ENCODE results near the gene AKNAD1.
"Not testable (repeated sequence)": the region's sequence is repeated elsewhere in the genome, so short reads cannot be mapped to it uniquely, and the experiment has no call there.

The AKNAD1 gene

DNA sequence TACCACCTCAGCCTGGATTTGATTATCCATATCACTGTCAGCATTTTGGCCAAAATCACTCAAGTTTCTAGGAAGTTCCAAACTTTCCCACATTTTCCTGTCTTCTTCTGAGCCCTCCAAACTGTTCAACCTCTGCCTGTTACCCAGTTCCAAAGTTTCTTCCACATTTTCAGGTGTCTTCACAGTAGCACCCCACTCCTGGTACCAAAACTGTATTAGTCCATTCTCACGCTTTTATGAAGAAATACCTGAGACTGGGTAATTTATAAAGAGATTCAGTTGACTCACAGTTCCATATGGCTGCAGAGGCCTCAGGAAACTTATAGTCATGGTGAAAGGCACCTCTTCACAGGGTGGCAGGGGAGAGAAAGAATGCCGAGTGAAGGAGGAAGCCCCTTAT lies 71.0 kb downstream of the AKNAD1 start:
- DNase-seq (ENCODE audit: low read depth in 2 of 2), result no peak

DNA sequence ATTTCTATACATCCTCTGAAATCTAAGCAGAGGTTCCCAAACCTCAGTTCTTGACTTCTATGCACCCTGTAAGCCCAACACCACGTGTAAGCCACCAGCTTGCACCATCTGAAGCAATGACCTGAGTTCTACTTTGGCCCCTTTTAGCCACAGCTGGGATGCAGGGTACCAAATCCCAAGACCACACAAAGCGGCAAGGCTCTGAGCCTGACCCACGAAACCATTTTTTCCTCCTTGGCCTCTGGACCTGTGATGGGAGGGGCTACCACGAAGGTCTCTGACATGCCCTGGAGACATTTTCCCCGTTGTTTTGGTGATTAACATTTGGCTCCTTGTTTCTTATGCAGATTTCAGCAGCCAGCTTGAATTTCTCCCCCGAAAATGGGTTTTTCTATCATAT lies 71.6 kb downstream of the AKNAD1 start:
- DNase-seq (ENCODE audit: low read depth in 2 of 2), result no peak

DNA sequence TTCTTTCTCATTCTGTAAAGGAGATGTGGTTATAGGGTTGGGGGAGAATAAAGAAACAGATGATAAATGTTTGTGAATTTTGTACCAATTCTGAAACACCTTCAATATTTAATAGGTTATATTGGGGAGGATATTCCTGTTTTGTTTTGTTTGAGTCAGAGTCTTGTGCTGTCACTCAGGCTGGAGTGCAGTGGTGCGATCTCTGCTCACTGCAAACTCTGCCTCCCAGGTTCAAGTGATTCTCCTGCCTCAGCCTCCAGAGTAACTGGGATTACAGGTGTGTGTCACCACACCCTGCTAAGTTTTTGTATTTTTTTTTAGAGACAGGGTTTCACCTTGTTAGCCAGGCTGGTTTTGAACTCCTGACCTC lies 75.3 kb downstream of the AKNAD1 start:
- not testable (repeated sequence) for DNase-seq (ENCODE audit: low read depth in 2 of 2)

DNA sequence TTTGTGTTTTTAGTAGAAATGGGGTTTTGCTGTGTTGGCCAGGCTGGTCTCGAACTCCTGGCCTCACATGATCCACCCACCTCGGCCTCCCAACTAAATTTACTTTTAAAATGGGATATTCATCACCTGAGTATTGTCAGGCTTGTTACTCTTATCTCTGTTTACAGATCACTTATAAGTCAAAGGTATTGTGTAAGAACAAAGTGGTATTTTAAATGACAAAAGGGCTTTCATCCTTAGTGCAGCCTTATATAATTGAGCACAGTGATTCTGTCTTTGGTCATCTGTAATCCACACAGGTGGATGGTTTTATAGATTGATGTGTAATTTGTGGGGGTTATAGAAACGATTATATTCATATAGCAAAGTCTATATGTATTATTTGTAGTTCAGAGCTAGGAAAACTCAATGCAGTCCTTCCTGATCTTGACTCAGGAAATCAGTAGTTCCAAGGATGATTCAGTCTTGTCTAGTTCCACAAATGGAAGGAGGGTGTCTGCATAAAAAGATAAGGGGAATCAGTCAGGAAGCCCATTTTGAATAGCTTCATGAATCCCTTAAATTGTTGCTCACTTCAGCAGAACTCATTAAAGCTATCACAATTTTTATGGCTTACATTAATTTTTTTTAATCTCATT lies 75.8 kb downstream of the AKNAD1 start:
- no peak for DNase-seq (ENCODE audit: low read depth in 2 of 2)

DNA sequence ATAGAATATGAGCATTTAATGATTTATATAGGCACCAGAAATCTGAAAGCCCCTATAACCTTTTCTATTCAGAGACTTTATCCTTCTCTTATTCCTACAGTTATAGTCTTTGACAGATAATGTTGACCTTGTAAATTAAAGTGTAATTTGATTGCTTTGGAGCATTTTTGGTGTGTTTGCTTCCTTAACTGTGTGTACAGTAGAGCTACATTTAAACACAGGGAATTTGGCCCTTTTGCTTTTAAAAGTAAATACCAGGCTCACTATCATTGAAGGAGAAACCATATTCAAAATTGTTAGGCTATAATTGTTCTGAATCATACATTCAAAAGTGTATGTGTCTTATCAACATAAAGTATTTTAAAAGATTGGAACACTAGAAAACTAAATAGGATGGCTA lies 77.4 kb downstream of the AKNAD1 start:
- no peak for DNase-seq (ENCODE audit: low read depth in 2 of 2)

DNA sequence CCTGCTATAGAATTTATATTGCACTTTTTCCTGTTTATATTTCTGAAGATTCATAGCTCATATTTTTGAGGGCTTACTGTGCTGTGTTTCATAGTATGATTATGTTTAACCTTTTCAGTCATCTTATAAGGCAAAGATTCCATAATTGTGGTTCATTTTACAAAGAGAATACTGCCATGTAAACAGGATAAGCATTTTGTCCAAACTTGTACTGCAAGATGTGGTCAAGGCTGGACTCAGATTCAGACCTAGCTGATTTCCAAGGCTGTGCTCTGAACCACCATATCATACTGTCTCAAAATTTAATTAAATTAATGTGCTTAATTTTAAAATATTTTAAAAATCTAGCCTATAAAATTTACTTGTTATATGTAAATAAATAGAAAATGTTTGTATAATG lies 79.1 kb downstream of the AKNAD1 start:
- DNase-seq (ENCODE audit: low read depth in 2 of 2), result no peak

DNA sequence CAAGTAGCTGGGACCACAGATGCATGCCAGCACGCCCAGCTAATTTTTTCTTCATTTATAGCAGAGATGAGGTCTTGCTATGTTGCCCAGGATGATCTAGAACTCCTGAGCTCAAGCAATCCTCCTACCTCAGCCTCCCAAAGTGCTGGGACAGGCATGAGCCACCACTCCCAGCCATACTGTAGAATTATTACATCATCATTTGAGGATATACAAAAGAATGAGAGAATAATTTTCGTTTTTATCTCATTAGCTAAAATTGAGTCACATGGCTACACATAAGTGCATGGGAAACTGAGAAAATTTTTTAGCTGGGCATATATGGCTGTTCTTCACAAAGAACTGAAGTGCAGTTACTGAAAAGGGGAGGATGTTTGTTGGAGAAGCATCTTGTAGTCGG lies 89.2 kb downstream of the AKNAD1 start:
- no peak for DNase-seq (ENCODE audit: low read depth in 2 of 2)

DNA sequence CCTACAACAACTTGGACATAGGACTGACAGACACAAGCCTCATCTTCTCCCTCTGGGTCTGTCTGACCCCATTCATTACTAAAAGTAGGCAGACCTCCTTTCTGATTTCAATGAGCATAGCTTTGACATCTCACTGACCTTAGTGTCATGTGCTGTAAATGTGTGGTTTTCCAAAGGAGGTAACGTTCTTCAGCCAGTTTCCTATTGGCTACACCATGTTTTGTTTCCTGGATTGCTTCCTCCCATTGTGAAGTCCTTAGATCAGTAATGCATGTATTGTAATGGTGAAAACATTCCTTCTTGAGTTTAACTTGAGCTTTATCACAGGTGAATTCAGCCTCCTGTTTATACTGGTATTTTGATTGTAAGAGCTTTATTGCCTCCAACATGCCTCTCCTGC lies 89.8 kb downstream of the AKNAD1 start:
- DNase-seq (ENCODE audit: low read depth in 2 of 2), result no peak
